ENCODE results near the gene ZFYVE9. TPM values are rescaled to one million over a fixed set of nuclear protein-coding genes. Genes with fewer than 3 reads are reported as not detected.

ZFYVE9 gene
- total and polyA plus RNA-seq, 2 of the 8 experiments (the other 6 are each of a cell fraction or from before 2014, with no cell fraction given), result 5.8 to 26.5 TPM

GRCh38 chr1:52358851-52359497, 217.1 kb downstream of the ZFYVE9 start (continued):
- TF ChIP-seq SIN3A (conservative IDR thresholded peaks at IDR 0.05 in 1 of 2, IDR thresholded peaks at IDR 0.05 in 1 of 2; ENCODE audit: low read depth in 1 of 2, low read length in 2 of 2), result no peak

Measured in H1 (cell line).